Nephron progenitor cell (in vitro differentiated cells): ENCODE measurements around the gene LY6G5C.

ENCODE experiments used
- DNase-seq: peaks from one replicate; pipeline ENCODE4 v3.0.0; 2021
- H3K27ac Mint-ChIP-seq: 2 replicates; pipeline ENCODE4 v1.8.0; 2021; ENCODE audit warnings: mild to moderate bottlenecking, moderate library complexity, mixed read lengths
- H3K27me3 Mint-ChIP-seq: 2 replicates; pipeline ENCODE4 v1.8.0; 2021; ENCODE audit warnings: mild to moderate bottlenecking, low read depth, mixed read lengths; ENCODE audit not compliant: poor library complexity
- H3K36me3 Mint-ChIP-seq: 2 replicates; pipeline ENCODE4 v1.8.0; 2021; ENCODE audit warnings: low read depth, mixed read lengths
- H3K4me1 Mint-ChIP-seq: 2 replicates; pipeline ENCODE4 v1.8.0; 2021; ENCODE audit warnings: mixed read lengths
- H3K4me3 Mint-ChIP-seq: 2 replicates; pipeline ENCODE4 v1.8.0; 2021; ENCODE audit warnings: mild to moderate bottlenecking, moderate library complexity, mixed read lengths
- H3K9me3 Mint-ChIP-seq: 2 replicates; pipeline ENCODE4 v1.8.0; 2021; ENCODE audit warnings: mild to moderate bottlenecking, moderate library complexity, mixed read lengths
- CTCF ChIP-seq: fragments of 200-600 bp; sonication (generic); IDR thresholded peaks from 2 replicates; pipeline ENCODE4 v1.5.0; 2021; ENCODE audit warnings: antibody characterized with exemption

Gene LY6G5C

DNA sequence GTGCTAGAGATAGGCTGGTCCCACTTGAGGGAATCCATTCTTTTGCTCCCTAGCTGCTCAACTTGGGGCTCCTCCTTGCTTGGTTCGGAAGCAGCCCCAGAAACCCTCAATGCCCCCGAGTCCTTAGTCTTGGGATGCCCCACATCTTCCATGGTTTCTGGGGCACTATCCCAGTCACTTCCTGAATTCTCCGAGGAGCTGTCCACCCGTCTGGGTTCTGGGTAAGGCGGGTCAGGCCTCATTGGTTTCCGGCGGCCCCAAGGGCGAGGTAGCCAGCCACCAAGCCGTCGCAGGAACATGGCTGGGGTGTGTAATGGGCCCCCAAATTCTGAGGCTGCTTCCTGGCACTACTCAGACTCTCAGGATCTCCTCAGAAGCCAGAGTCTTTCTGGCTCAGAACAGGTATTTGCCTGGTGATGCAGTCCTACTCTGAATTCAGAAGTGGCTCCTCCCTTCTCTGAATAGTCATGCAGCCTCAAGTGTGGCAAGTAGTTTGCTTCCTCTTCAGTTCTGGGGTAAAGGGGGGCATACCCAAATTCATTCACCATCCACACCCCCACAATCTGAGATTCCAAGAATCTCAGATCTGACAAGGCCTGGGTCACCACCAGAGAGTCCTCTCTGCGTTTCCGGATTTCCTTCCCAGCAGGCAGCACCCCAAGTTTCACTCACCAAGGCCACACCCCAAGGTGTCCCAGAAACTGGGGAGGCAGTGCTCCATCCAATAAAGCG is 21.1 kb downstream of the LY6G5C start:
- no peak for TF ChIP-seq CTCF
- peak overlapping the region; percentile 90 for H3K27ac Mint-ChIP-seq
- peak overlapping the region; percentile 86 for H3K4me3 Mint-ChIP-seq
- H3K4me1 Mint-ChIP-seq, result peaks cover 89% of the 10 kb centered on the region
- H3K27me3 Mint-ChIP-seq, result peaks cover 2% of the 10 kb centered on the region
- H3K9me3 Mint-ChIP-seq, result no peaks in the 10 kb centered on the region
- DNase-seq, result no peak
- H3K36me3 Mint-ChIP-seq, result peaks cover 41% of the 10 kb centered on the region

DNA sequence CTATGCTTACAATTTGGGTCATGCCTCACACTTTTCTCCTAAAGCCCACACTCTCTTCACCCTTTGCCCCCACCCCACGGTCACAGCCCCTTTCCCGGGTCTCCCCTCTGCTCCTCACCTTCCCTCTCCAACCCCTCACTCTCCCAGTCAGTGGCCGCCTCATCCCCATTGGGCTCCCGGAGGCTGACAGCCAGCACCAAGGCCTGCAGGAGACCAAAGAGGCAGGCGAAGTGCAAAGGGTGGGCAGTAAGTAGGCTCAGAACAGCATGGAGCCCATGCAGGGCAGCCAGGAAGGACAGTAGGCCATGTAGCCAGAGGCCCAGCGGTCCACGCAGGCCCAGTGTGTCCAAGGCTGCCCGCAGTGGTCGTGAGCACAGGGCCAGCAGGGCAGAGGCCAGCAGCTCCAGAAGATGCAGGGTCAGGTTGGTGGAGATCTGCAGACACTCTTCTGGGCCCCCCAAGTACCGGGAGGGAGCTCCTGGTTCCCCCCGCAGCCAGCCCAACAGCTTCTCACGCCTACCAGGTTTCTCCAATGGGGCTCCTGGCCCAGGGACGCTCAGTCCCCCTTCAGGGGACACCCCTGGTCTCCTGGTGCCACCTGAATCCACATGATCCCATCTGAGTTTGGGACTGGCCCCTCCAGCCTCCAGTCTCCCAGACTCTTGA is 21.8 kb downstream of the LY6G5C start:
- no peak for DNase-seq
- H3K4me3 Mint-ChIP-seq, result peak overlapping the region; percentile 86
- TF ChIP-seq CTCF, result no peak
- peak overlapping the region; percentile 90 for H3K27ac Mint-ChIP-seq
- peaks cover 82% of the 10 kb centered on the region for H3K4me1 Mint-ChIP-seq
- H3K36me3 Mint-ChIP-seq, result peaks cover 39% of the 10 kb centered on the region
- H3K9me3 Mint-ChIP-seq, result no peaks in the 10 kb centered on the region
- no peaks in the 10 kb centered on the region for H3K27me3 Mint-ChIP-seq

DNA sequence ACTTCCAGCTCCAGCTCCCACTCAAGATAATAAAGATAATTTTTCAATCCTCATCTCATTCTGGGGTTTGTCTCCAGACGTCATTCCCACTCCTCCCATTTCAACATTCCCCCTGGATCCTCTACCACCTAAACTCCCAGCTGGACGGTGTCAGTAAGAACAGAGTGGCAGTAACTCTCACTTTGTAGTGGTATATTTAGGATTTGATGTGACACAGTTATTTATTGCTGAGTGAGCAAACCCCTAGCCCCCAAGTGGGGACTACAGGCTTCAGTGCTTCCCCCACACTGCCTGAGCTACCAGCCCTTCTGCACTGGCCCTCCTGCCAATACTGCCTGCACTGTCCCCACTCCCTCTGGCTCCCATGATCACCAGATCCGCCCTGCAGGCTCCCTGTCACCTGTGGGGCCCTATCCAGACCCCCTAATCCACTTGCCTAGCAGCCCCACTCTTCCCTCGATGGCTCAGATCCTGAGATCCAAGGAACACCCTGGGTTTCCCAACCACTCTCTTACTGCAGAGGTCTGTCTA is 22.6 kb downstream of the LY6G5C start:
- Mint-ChIP-seq H3K9me3 (no peaks in the 10 kb centered on the region), H3K4me3 (peak overlapping the region; percentile 86), H3K36me3 (peaks cover 34% of the 10 kb centered on the region), H3K4me1 (peaks cover 77% of the 10 kb centered on the region), H3K27me3 (no peaks in the 10 kb centered on the region), H3K27ac (peak overlapping the region; percentile 68)
- no peak for DNase-seq
- TF ChIP-seq CTCF, result no peak

GRCh38 chr6:31657406-31658157 is 23.3 kb downstream of the LY6G5C start:
- Mint-ChIP-seq H3K36me3 (peaks cover 32% of the 10 kb centered on the region), H3K27me3 (no peaks in the 10 kb centered on the region), H3K27ac (peak overlapping the region; percentile 68), H3K9me3 (no peaks in the 10 kb centered on the region), H3K4me3 (peak overlapping the region; percentile 86), H3K4me1 (peaks cover 79% of the 10 kb centered on the region)
- DNase-seq, result no peak
- no peak for TF ChIP-seq CTCF

- H3K27me3 Mint-ChIP-seq, result peaks cover 4% of the 10 kb centered on the region
- peaks cover 75% of the 10 kb centered on the region for H3K4me1 Mint-ChIP-seq
- H3K36me3 Mint-ChIP-seq, result peaks cover 32% of the 10 kb centered on the region
- peak within 1 kb of the TSS; percentile 83 for H3K27ac Mint-ChIP-seq
- H3K9me3 Mint-ChIP-seq, result no peaks in the 10 kb centered on the region
- no peak for DNase-seq
- H3K4me3 Mint-ChIP-seq, result no peak within 1 kb of the TSS
- no peak for TF ChIP-seq CTCF
These were observed 25.3 kb downstream of the LY6G5C start, which contains the start of gene APOM for GRCh38 chr6:31655349-31656237. Gene APOM, plus strand, starts transcription at chr6:31655894. Its CDS starts 73 bp downstream, at chr6:31655967.
